Measurements from ENCODE around the gene SPATA13. TPM values are rescaled to one million over a fixed set of nuclear protein-coding genes. Genes with fewer than 3 reads are reported as not detected.

SPATA13 gene
- total and polyA plus RNA-seq, 12 donors: 3.3 to 21.4 (median 10.2) TPM

- Histone ChIP-seq H3K27ac (no peak overlapping the region), H3K36me3 (peaks cover 0 to 78% (median 37%) of the 10 kb centered on the region in 9 donors), H3K27me3 (no peaks in the 10 kb centered on the region), H3K9me3 (no peaks in the 10 kb centered on the region), H3K4me1 (peaks cover 0 to 35% (median 19%) of the 10 kb centered on the region in 9 donors), H3K4me3 (no peak overlapping the region)
- no peak for TF ChIP-seq CTCF (IDR thresholded peaks at IDR 0.05)
- no peak for ATAC-seq
- DNase-seq: no peak
- WGBS, 2 donors: 89 to 90% methylated on average over 10 of the region's 10 CpGs
- intact Hi-C loops (cut with DNase I): no loop called here
These were observed 124.5 kb downstream of the SPATA13 start for GRCh38 chr13:24284889-24285565.

GRCh38 chr13:24286624-24287023 is 126.1 kb downstream of the SPATA13 start:
- no peak overlapping the region for H3K4me3 ChIP-seq
- DNase-seq (no peak), ATAC-seq (no peak)
- H3K36me3 ChIP-seq: peaks cover 0 to 94% (median 47%) of the 10 kb centered on the region in 9 donors
- WGBS, 2 donors: 96% methylated on average over 11 of the region's 11 CpGs
- intact Hi-C loops (cut with DNase I): no loop called here
- H3K9me3 ChIP-seq: no peaks in the 10 kb centered on the region
- no peak for TF ChIP-seq CTCF (IDR thresholded peaks at IDR 0.05)
- H3K4me1 ChIP-seq: peaks cover 0 to 19% (median 16%) of the 10 kb centered on the region in 9 donors
- H3K27me3 ChIP-seq: no peaks in the 10 kb centered on the region
- no peak overlapping the region for H3K27ac ChIP-seq

- H3K4me3 ChIP-seq: no peak overlapping the region
- H3K36me3 ChIP-seq: peaks cover 0 to 98% (median 55%) of the 10 kb centered on the region in 9 donors
- ATAC-seq (no peak), DNase-seq (no peak)
- WGBS, 2 donors: 91 to 93% methylated on average over 8 of the region's 8 CpGs
- no peaks in the 10 kb centered on the region for H3K9me3 ChIP-seq
- intact Hi-C loops (cut with DNase I): no loop called here
- no peak overlapping the region for H3K27ac ChIP-seq
- H3K4me1 ChIP-seq: peaks cover 0 to 8% (median 5%) of the 10 kb centered on the region in 9 donors
- no peaks in the 10 kb centered on the region for H3K27me3 ChIP-seq
- TF ChIP-seq CTCF (IDR thresholded peaks at IDR 0.05): no peak
These were observed 127.3 kb downstream of the SPATA13 start for GRCh38 chr13:24287748-24288287.

- H3K27ac ChIP-seq: no peak overlapping the region
- TF ChIP-seq CTCF (IDR thresholded peaks at IDR 0.05): no peak
- H3K9me3 ChIP-seq: no peaks in the 10 kb centered on the region
- intact Hi-C loops (cut with DNase I): no loop called here
- no peaks in the 10 kb centered on the region for H3K27me3 ChIP-seq
- H3K36me3 ChIP-seq: peaks cover 0 to 100% (median 63%) of the 10 kb centered on the region in 9 donors
- ATAC-seq: no peak
- WGBS, 2 donors: 87 to 94% methylated on average over 5 of the region's 5 CpGs
- DNase-seq: no peak
- peaks cover 0 to 5% (median 0%) of the 10 kb centered on the region in 9 donors for H3K4me1 ChIP-seq
- H3K4me3 ChIP-seq: no peak overlapping the region
These were observed 128.3 kb downstream of the SPATA13 start for GRCh38 chr13:24288870-24289269.
